Measurements from ENCODE around the gene PLXNB3. TPM values are rescaled to one million over a fixed set of nuclear protein-coding genes. Genes with fewer than 3 reads are reported as not detected.

Gene PLXNB3
- total RNA-seq, 2 donors from 2014 or later: 0.25 to 2.9 TPM

- DNase-seq: no peak
- Mint-ChIP-seq H3K27ac (no peak overlapping the region), H3K36me3 (ENCODE audit: low read depth) (peaks cover 2% of the 10 kb centered on the region), H3K4me1 (peaks cover 2% of the 10 kb centered on the region), H3K4me3 (no peak overlapping the region), H3K27me3 (peaks cover 9% of the 10 kb centered on the region)
- no peaks in the 10 kb centered on the region for H3K9me3 ChIP-seq (ENCODE audit: control insufficient read depth, low read length, poor library complexity, severe bottlenecking)
- ATAC-seq: no peak
Measured at GRCh38 chrX:153776611-153777045, 12.6 kb downstream of the PLXNB3 start.

GRCh38 chrX:153777261-153778090 is 13.4 kb downstream of the PLXNB3 start:
- Mint-ChIP-seq H3K27me3 (peaks cover 9% of the 10 kb centered on the region), H3K4me3 (no peak overlapping the region), H3K4me1 (peaks cover 2% of the 10 kb centered on the region), H3K36me3 (ENCODE audit: low read depth) (peaks cover 2% of the 10 kb centered on the region), H3K27ac (no peak overlapping the region)
- H3K9me3 ChIP-seq (ENCODE audit: control insufficient read depth, low read length, poor library complexity, severe bottlenecking): no peaks in the 10 kb centered on the region
- ATAC-seq: no peak
- DNase-seq: no peak

GRCh38 chrX:153778181-153778580 is 14.1 kb downstream of the PLXNB3 start:
- H3K27ac Mint-ChIP-seq: no peak overlapping the region
- DNase-seq (no peak), ATAC-seq (no peak)
- H3K4me3 Mint-ChIP-seq: no peak overlapping the region
- H3K27me3 Mint-ChIP-seq: peaks cover 9% of the 10 kb centered on the region
- no peaks in the 10 kb centered on the region for H3K9me3 ChIP-seq (ENCODE audit: control insufficient read depth, low read length, poor library complexity, severe bottlenecking)
- peaks cover 2% of the 10 kb centered on the region for H3K36me3 Mint-ChIP-seq (ENCODE audit: low read depth)
- H3K4me1 Mint-ChIP-seq: peaks cover 2% of the 10 kb centered on the region

GRCh38 chrX:153778684-153779101 is 14.6 kb downstream of the PLXNB3 start:
- DNase-seq: no peak
- Mint-ChIP-seq H3K36me3 (ENCODE audit: low read depth) (peaks cover 2% of the 10 kb centered on the region), H3K4me1 (peaks cover 2% of the 10 kb centered on the region), H3K4me3 (no peak overlapping the region), H3K27ac (no peak overlapping the region), H3K27me3 (peaks cover 9% of the 10 kb centered on the region)
- ATAC-seq: no peak
- no peaks in the 10 kb centered on the region for H3K9me3 ChIP-seq (ENCODE audit: control insufficient read depth, low read length, poor library complexity, severe bottlenecking)

GRCh38 chrX:153779891-153780677 is 16.0 kb downstream of the PLXNB3 start:
- no peak for DNase-seq
- no peak overlapping the region for H3K27ac Mint-ChIP-seq
- no peak overlapping the region for H3K4me3 Mint-ChIP-seq
- H3K27me3 Mint-ChIP-seq: peaks cover 9% of the 10 kb centered on the region
- H3K9me3 ChIP-seq (ENCODE audit: control insufficient read depth, low read length, poor library complexity, severe bottlenecking): no peaks in the 10 kb centered on the region
- no peak for ATAC-seq
- H3K36me3 Mint-ChIP-seq (ENCODE audit: low read depth): peaks cover 2% of the 10 kb centered on the region
- H3K4me1 Mint-ChIP-seq: peaks cover 2% of the 10 kb centered on the region

- no peak within 1 kb of the TSS for H3K4me3 Mint-ChIP-seq
- H3K9me3 ChIP-seq (ENCODE audit: control insufficient read depth, low read length, poor library complexity, severe bottlenecking): no peaks in the 10 kb centered on the region
- DNase-seq (no peak), ATAC-seq (no peak)
- peaks cover 9% of the 10 kb centered on the region for H3K27me3 Mint-ChIP-seq
- H3K27ac Mint-ChIP-seq: no peak within 1 kb of the TSS
- H3K4me1 Mint-ChIP-seq: peaks cover 2% of the 10 kb centered on the region
- peaks cover 2% of the 10 kb centered on the region for H3K36me3 Mint-ChIP-seq (ENCODE audit: low read depth)
Measured at GRCh38 chrX:153780678-153781427, 16.8 kb downstream of the PLXNB3 start, which contains the start of gene SRPK3. Gene SRPK3 (plus strand): TSS chrX:153781041. CDS start chrX:153781087, 46 bp downstream.

- ATAC-seq: no peak
- DNase-seq: no peak
- H3K27ac Mint-ChIP-seq: no peak overlapping the region
- H3K27me3 Mint-ChIP-seq: peaks cover 9% of the 10 kb centered on the region
- peaks cover 2% of the 10 kb centered on the region for H3K4me1 Mint-ChIP-seq
- no peak overlapping the region for H3K4me3 Mint-ChIP-seq
- no peaks in the 10 kb centered on the region for H3K9me3 ChIP-seq (ENCODE audit: control insufficient read depth, low read length, poor library complexity, severe bottlenecking)
- H3K36me3 Mint-ChIP-seq (ENCODE audit: low read depth): peaks cover 2% of the 10 kb centered on the region
Measured at GRCh38 chrX:153781428-153782047, 17.5 kb downstream of the PLXNB3 start.

GRCh38 chrX:153782313-153782712 is 18.3 kb downstream of the PLXNB3 start:
- DNase-seq (no peak), ATAC-seq (no peak)
- no peaks in the 10 kb centered on the region for H3K9me3 ChIP-seq (ENCODE audit: control insufficient read depth, low read length, poor library complexity, severe bottlenecking)
- Mint-ChIP-seq H3K4me3 (no peak overlapping the region), H3K4me1 (peaks cover 2% of the 10 kb centered on the region), H3K27me3 (peaks cover 9% of the 10 kb centered on the region), H3K27ac (no peak overlapping the region), H3K36me3 (ENCODE audit: low read depth) (peaks cover 2% of the 10 kb centered on the region)

- H3K27me3 Mint-ChIP-seq: peaks cover 9% of the 10 kb centered on the region
- H3K4me3 Mint-ChIP-seq: no peak overlapping the region
- H3K4me1 Mint-ChIP-seq: peaks cover 2% of the 10 kb centered on the region
- no peaks in the 10 kb centered on the region for H3K9me3 ChIP-seq (ENCODE audit: control insufficient read depth, low read length, poor library complexity, severe bottlenecking)
- DNase-seq (no peak), ATAC-seq (no peak)
- peaks cover 2% of the 10 kb centered on the region for H3K36me3 Mint-ChIP-seq (ENCODE audit: low read depth)
- no peak overlapping the region for H3K27ac Mint-ChIP-seq
Measured at GRCh38 chrX:153782871-153783270, 18.8 kb downstream of the PLXNB3 start.

GRCh38 chrX:153783378-153784013 is 19.4 kb downstream of the PLXNB3 start:
- Mint-ChIP-seq H3K27me3 (peaks cover 9% of the 10 kb centered on the region), H3K27ac (no peak overlapping the region), H3K4me1 (peaks cover 2% of the 10 kb centered on the region), H3K4me3 (no peak overlapping the region), H3K36me3 (ENCODE audit: low read depth) (peaks cover 2% of the 10 kb centered on the region)
- H3K9me3 ChIP-seq (ENCODE audit: control insufficient read depth, low read length, poor library complexity, severe bottlenecking): no peaks in the 10 kb centered on the region
- DNase-seq (no peak), ATAC-seq (no peak)

- DNase-seq: no peak
- Mint-ChIP-seq H3K4me3 (no peak overlapping the region), H3K4me1 (peaks cover 2% of the 10 kb centered on the region), H3K36me3 (ENCODE audit: low read depth) (peaks cover 2% of the 10 kb centered on the region), H3K27me3 (peaks cover 9% of the 10 kb centered on the region), H3K27ac (no peak overlapping the region)
- no peak for ATAC-seq
- H3K9me3 ChIP-seq (ENCODE audit: control insufficient read depth, low read length, poor library complexity, severe bottlenecking): no peaks in the 10 kb centered on the region
Measured at GRCh38 chrX:153784325-153784967, 20.4 kb downstream of the PLXNB3 start.

GRCh38 chrX:153786669-153787068 is 22.6 kb downstream of the PLXNB3 start:
- DNase-seq (no peak), ATAC-seq (no peak)
- no peaks in the 10 kb centered on the region for H3K9me3 ChIP-seq (ENCODE audit: control insufficient read depth, low read length, poor library complexity, severe bottlenecking)
- Mint-ChIP-seq H3K4me3 (no peak overlapping the region), H3K27ac (no peak overlapping the region), H3K36me3 (ENCODE audit: low read depth) (no peaks in the 10 kb centered on the region), H3K27me3 (no peaks in the 10 kb centered on the region), H3K4me1 (no peaks in the 10 kb centered on the region)
